ENCODE results near the gene CASR.

GRCh38 chr3:122307094-122307687 is 123.7 kb downstream of the CASR start:
- no peak for TF ChIP-seq CTCF (IDR thresholded peaks at IDR 0.05)
- no peak for TF ChIP-seq POLR2A (IDR thresholded peaks at IDR 0.05)

All from heart left ventricle (tissue), 13 donors.